ENCODE measurements around the gene FHIP1B.

DNA sequence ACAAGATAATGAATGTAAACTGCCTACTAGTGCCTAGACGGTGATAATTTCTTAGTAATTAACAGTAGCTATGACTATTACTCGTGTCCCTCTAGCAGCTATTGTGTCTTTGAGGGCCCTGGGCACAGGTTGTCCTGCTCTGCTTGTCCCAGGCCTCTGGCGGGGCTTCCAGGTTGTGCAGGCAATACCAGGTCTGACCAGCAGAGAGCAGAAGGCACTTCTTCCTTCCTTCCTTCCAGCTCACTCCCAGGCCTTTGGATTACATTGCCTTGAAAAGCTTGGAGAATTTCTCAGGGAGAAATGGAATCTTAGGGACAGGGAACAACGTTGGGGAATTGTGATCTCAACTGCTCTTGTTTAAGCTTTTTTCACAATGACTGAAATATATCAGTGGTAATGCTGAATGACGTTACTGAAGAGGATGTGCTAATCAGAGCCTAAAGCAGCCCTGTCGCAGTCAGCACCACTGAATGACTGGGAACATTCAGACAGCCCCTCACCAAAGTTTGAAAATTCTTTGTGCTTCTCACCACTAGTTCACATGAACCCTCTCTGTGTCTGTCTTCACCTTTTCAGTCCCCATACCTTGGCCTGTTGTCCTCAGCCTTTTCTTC, 16.8 kb upstream of the FHIP1B start:
- TF ChIP-seq, protein P1, sequence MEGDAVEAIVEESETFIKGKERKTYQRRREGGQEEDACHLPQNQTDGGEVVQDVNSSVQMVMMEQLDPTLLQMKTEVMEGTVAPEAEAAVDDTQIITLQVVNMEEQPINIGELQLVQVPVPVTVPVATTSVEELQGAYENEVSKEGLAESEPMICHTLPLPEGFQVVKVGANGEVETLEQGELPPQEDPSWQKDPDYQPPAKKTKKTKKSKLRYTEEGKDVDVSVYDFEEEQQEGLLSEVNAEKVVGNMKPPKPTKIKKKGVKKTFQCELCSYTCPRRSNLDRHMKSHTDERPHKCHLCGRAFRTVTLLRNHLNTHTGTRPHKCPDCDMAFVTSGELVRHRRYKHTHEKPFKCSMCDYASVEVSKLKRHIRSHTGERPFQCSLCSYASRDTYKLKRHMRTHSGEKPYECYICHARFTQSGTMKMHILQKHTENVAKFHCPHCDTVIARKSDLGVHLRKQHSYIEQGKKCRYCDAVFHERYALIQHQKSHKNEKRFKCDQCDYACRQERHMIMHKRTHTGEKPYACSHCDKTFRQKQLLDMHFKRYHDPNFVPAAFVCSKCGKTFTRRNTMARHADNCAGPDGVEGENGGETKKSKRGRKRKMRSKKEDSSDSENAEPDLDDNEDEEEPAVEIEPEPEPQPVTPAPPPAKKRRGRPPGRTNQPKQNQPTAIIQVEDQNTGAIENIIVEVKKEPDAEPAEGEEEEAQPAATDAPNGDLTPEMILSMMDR (conservative IDR thresholded peaks at IDR 0.05; ENCODE audit: low read length) = peak; percentile 80
- no peak for TF ChIP-seq EZH2phosphoT487 (IDR thresholded peaks at IDR 0.05; ENCODE audit: borderline replicate concordance, low read depth, low read length)
